Memory B cell (primary cell): ENCODE measurements around the gene OR52E2.
"Not testable (repeated sequence)": the region's sequence is repeated elsewhere in the genome, so short reads cannot be mapped to it uniquely, and the experiment has no call there.

Experiments
- ATAC-seq: fragments of 150-1000 bp; cut with Tn5 transposase; 2 replicates; pipeline ENCODE4 v1.10.0; 2021; ENCODE audit warnings: low read depth, mild to moderate bottlenecking, moderate library complexity
- DNase-seq, 2 donors: peaks; one replicate each; pipeline ENCODE4 v3.0.0; 2022; ENCODE audit warnings: low spot score in 2 of 2
- H3K27ac Mint-ChIP-seq: one replicate; pipeline ENCODE4 v1.8.0; 2022; ENCODE audit warnings: mild to moderate bottlenecking, moderate library complexity, mixed read lengths
- H3K27me3 Mint-ChIP-seq: one replicate; pipeline ENCODE4 v1.8.0; 2022; ENCODE audit warnings: mixed read lengths
- H3K36me3 Mint-ChIP-seq: one replicate; pipeline ENCODE4 v1.8.0; 2022; ENCODE audit warnings: mild to moderate bottlenecking, mixed read lengths
- H3K4me1 Mint-ChIP-seq: one replicate; pipeline ENCODE4 v1.8.0; 2022; ENCODE audit warnings: mixed read lengths
- H3K4me3 Mint-ChIP-seq: one replicate; pipeline ENCODE4 v1.8.0; 2022; ENCODE audit warnings: mild to moderate bottlenecking, moderate library complexity, mixed read lengths
- H3K9me3 Mint-ChIP-seq: one replicate; pipeline ENCODE4 v1.8.0; 2022; ENCODE audit warnings: mixed read lengths

The OR52E2 gene

DNA sequence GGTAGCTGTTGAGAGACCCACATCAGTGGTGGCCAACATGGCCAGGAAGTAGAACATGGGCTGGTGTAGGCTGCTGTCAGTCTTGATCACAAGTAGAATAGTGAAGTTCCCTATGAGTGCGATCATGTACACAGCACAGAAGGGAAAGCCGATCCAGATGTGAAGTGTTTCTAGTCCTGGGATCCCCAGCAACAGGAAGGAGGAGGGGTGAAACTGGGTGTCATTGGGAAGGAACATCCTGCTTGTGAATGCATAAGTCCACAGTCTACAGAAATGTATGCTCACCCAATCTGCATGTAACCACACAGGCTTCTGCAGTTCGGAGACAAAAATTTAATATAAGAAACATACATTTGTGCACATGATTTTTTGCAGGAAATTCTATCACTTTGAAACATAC lies at the start of gene OR52E2:
Gene OR52E2 (minus strand): TSS at position 237 of the 400 bp plus-strand sequence. CDS start 0 bp downstream, at position 237.
- H3K27me3 Mint-ChIP-seq = peaks cover 10% of the 10 kb centered on the region

DNA sequence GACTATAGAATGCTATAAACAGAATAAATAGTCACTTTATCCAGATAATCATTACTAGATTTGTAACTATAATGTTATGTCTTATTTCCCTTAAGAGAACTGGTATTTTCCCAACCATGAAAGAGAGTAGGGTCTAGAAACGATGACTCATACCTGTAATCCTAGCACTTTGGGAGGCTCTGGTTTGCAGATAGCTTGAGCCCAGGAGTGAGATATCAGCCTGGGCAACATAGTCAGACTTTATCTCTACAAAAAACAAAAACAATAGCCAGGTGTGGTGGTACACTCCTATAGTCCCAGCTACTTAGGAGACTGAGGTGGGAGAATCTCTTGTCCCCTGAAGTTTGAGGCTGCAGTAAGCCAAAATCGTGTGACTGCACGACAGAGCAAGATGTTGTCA lies 47.9 kb upstream of the OR52E2 start:
- H3K4me3 Mint-ChIP-seq = no peak overlapping the region
- no peaks in the 10 kb centered on the region for H3K4me1 Mint-ChIP-seq
- no peaks in the 10 kb centered on the region for H3K36me3 Mint-ChIP-seq
- H3K27me3 Mint-ChIP-seq = peaks cover 4% of the 10 kb centered on the region
- DNase-seq (no peak), ATAC-seq (no peak)
- H3K9me3 Mint-ChIP-seq = no peaks in the 10 kb centered on the region
- no peak overlapping the region for H3K27ac Mint-ChIP-seq

More for the DNA sequence above, at the start of gene OR52E2:
- ATAC-seq (no peak), DNase-seq (no peak)
- no peak within 1 kb of the TSS for H3K4me3 Mint-ChIP-seq
- H3K27ac Mint-ChIP-seq = no peak within 1 kb of the TSS
- H3K36me3 Mint-ChIP-seq = no peaks in the 10 kb centered on the region
- H3K4me1 Mint-ChIP-seq = no peaks in the 10 kb centered on the region
- H3K9me3 Mint-ChIP-seq = peaks cover 4% of the 10 kb centered on the region

DNA sequence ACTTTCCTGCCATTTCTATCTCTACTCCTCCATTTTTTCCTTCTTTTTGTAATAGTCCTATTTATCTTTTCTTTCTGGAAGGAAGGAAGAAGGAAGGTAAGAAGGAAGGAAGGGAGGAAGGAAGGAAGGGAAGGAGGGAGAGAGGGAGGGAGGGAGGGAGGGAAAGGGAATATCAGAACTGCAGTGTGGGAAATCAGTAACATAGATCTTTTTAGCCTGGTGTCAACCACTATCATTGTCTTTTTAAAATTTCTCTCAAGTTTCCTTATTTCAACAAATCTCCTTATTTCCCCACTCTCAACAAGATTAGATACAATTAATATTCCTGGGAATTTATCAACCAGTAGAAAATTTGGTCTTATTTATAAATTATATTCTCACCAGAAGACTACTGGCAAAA lies 43.6 kb upstream of the OR52E2 start:
- H3K36me3 Mint-ChIP-seq = no peaks in the 10 kb centered on the region
- no peaks in the 10 kb centered on the region for H3K9me3 Mint-ChIP-seq

GRCh38 chr11:5102246-5102645 lies 42.8 kb upstream of the OR52E2 start:
- no peak overlapping the region for H3K27ac Mint-ChIP-seq
- DNase-seq (no peak), ATAC-seq (no peak)
- peaks cover 4% of the 10 kb centered on the region for H3K27me3 Mint-ChIP-seq
- no peak overlapping the region for H3K4me3 Mint-ChIP-seq
- H3K36me3 Mint-ChIP-seq = no peaks in the 10 kb centered on the region
- H3K4me1 Mint-ChIP-seq = no peaks in the 10 kb centered on the region
- no peaks in the 10 kb centered on the region for H3K9me3 Mint-ChIP-seq

More for the DNA sequence above, 43.6 kb upstream of the OR52E2 start:
- ATAC-seq = no peak
- Mint-ChIP-seq H3K4me3 (no peak overlapping the region), H3K4me1 (no peaks in the 10 kb centered on the region), H3K27me3 (peaks cover 6% of the 10 kb centered on the region), H3K27ac (no peak overlapping the region)
- no peak for DNase-seq

GRCh38 chr11:5096011-5096410 lies 36.6 kb upstream of the OR52E2 start:
- Mint-ChIP-seq H3K36me3 (no peaks in the 10 kb centered on the region), H3K27me3 (peaks cover 3% of the 10 kb centered on the region), H3K4me3 (no peak overlapping the region), H3K9me3 (peaks cover 4% of the 10 kb centered on the region), H3K4me1 (no peaks in the 10 kb centered on the region), H3K27ac (no peak overlapping the region)
- DNase-seq = no peak
- no peak for ATAC-seq

DNA sequence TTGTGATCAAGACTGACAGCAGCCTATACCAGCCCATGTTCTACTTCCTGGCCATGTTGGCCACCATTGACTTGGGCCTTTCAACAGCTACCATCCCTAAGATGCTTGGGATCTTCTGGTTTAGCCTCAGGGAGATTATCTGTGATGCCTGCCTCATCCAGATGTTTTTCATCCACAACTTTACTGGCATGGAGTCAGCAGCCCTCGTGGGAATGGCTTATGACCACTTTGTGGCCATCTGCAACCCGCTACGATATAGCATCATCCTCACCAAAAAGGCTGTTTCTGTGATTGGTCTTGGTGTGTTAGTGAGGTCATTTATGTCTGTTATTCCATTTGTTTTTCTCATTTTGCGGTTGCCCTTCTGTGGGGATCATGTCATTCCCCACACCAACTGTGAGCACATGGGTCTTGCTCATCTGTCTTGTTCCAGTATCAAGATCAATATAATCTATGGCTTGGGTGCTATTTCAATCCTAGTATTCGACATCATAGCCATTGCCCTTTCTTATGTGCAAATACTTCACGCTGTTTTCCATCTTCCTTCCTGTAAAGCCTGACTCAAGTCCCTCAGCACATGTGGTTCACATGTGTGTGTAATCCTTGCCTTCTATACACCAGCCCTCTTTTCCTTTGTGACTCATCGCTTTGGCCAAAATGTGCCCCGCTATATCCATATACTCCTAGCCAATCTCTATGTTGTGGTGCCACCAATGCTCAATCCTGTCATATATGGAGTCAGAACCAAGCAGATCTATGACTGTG lies 33.6 kb upstream of the OR52E2 start:
- no peak for ATAC-seq
- Mint-ChIP-seq H3K9me3 (peaks cover 4% of the 10 kb centered on the region), H3K27me3 (peaks cover 1% of the 10 kb centered on the region), H3K36me3 (no peaks in the 10 kb centered on the region), H3K4me3 (no peak overlapping the region), H3K27ac (no peak overlapping the region), H3K4me1 (no peaks in the 10 kb centered on the region)
- DNase-seq = no peak

DNA sequence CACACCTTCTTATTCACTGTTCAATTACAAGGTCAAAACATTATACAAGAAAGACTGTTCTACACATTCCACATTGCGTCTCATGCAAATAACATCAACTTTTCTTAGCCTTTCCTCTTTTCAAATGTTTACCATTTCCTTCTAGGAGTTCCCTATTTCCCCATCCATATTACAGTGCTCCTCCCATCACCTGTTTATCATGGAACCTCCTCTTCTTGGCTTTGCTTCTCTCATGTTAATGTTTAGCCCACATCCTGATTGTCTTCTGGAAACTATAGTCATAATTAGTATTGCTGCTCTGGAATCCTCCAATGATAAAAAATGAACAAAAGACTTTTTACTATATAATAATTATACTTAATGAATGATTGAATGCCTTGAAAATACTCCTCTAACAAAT lies 31.2 kb upstream of the OR52E2 start:
- Mint-ChIP-seq H3K36me3 (no peaks in the 10 kb centered on the region), H3K27ac (no peak overlapping the region), H3K4me3 (no peak overlapping the region), H3K27me3 (peaks cover 1% of the 10 kb centered on the region), H3K4me1 (no peaks in the 10 kb centered on the region), H3K9me3 (peaks cover 4% of the 10 kb centered on the region)
- DNase-seq (no peak), ATAC-seq (no peak)

DNA sequence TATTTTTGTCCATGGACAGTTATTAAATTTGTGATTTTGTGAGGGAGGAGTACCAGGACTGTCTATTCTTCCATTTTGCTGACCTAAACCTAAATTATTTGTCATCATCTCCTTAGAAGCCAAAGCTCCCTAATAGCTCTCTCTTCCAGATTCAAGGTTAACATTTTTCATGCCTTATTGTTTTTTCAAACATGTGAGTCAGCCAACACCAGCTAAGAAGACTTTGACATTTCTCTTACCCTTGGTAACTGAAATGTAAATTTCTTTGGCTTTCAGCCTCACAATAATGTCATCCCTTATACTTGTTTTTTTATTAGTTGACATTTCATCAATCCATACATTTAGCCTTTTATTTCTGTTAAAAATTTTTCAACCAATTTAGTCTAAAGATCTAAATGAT lies 29.1 kb upstream of the OR52E2 start:
- no peak for ATAC-seq
- DNase-seq = no peak
- H3K27me3 Mint-ChIP-seq = no peaks in the 10 kb centered on the region
- no peak overlapping the region for H3K27ac Mint-ChIP-seq
- no peaks in the 10 kb centered on the region for H3K36me3 Mint-ChIP-seq
- peaks cover 1% of the 10 kb centered on the region for H3K9me3 Mint-ChIP-seq
- no peaks in the 10 kb centered on the region for H3K4me1 Mint-ChIP-seq
- H3K4me3 Mint-ChIP-seq = no peak overlapping the region

- H3K4me1 Mint-ChIP-seq = no peaks in the 10 kb centered on the region
- H3K27me3 Mint-ChIP-seq = no peaks in the 10 kb centered on the region
- no peak overlapping the region for H3K4me3 Mint-ChIP-seq
- H3K9me3 Mint-ChIP-seq = no peaks in the 10 kb centered on the region
- ATAC-seq = no peak
- no peaks in the 10 kb centered on the region for H3K36me3 Mint-ChIP-seq
- no peak for DNase-seq
- no peak overlapping the region for H3K27ac Mint-ChIP-seq
Measured at GRCh38 chr11:5083602-5084001, 24.2 kb upstream of the OR52E2 start.

DNA sequence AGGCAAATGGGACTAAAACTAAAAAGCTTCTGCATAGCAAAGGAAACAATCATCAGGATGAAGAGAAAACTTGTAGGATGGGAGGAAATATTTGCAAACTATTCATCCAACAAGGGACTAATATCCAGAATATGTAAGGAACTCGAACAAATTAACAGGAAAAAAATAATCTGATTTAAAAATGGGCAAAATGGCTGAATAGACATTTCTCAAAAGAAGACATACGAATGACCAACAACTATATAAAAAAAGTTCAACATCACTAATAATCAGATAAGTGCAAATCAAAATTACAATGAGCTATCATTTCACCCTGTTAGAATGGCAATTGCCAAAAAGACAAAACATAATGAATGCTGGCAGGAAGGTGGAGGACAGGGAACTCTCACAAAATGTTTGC lies 22.0 kb upstream of the OR52E2 start:
- Mint-ChIP-seq H3K4me3 (no peak overlapping the region), H3K36me3 (no peaks in the 10 kb centered on the region), H3K9me3 (no peaks in the 10 kb centered on the region), H3K27me3 (peaks cover 4% of the 10 kb centered on the region), H3K27ac (no peak overlapping the region), H3K4me1 (no peaks in the 10 kb centered on the region)
- no peak for DNase-seq
- ATAC-seq = no peak

- H3K9me3 Mint-ChIP-seq = no peaks in the 10 kb centered on the region
- H3K27ac Mint-ChIP-seq = no peak overlapping the region
- no peaks in the 10 kb centered on the region for H3K36me3 Mint-ChIP-seq
- H3K4me1 Mint-ChIP-seq = no peaks in the 10 kb centered on the region
- DNase-seq (no peak), ATAC-seq (no peak)
- H3K27me3 Mint-ChIP-seq = peaks cover 7% of the 10 kb centered on the region
- H3K4me3 Mint-ChIP-seq = no peak overlapping the region
Measured at GRCh38 chr11:5071799-5072198, 12.4 kb upstream of the OR52E2 start.

- Mint-ChIP-seq H3K4me3 (no peak within 1 kb of the TSS), H3K27ac (no peak within 1 kb of the TSS), H3K9me3 (no peaks in the 10 kb centered on the region), H3K36me3 (no peaks in the 10 kb centered on the region), H3K27me3 (peaks cover 3% of the 10 kb centered on the region), H3K4me1 (no peaks in the 10 kb centered on the region)
- no peak for ATAC-seq
- DNase-seq = no peak
Measured at GRCh38 chr11:5069272-5069671, 9.8 kb upstream of the OR52E2 start, which contains the start of gene OR52E1. OR52E1 (plus strand) TSS chr11:5069572.

DNA sequence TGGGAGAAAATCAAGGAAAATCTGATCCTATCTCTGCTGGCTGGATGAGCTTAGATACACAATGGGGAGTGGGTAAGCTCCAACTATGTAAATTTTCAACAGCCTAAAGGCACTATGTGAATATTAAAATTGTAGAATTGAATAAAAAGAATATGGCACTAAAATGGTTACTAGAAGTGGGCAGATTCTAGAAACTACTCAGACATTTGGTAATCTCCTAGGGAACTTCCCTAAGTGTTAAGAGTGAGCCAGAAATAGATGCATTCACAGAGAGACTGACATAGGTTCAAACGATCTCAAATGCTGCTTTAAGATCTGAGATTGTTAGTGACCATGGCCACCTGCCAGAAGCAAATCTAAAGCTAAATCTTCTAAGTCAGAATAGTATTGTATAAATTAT lies 5.6 kb upstream of the OR52E2 start:
- Mint-ChIP-seq H3K4me1 (no peaks in the 10 kb centered on the region), H3K9me3 (no peaks in the 10 kb centered on the region)
- no peak for ATAC-seq

GRCh38 chr11:5058679-5059078 lies 748 bp downstream of the OR52E2 start:
- not testable (repeated sequence) for H3K36me3 Mint-ChIP-seq, H3K27ac Mint-ChIP-seq, ATAC-seq, H3K4me1 Mint-ChIP-seq, H3K4me3 Mint-ChIP-seq, DNase-seq, H3K9me3 Mint-ChIP-seq, H3K27me3 Mint-ChIP-seq

More for the DNA sequence above, 5.6 kb upstream of the OR52E2 start:
- peaks cover 3% of the 10 kb centered on the region for H3K27me3 Mint-ChIP-seq
- DNase-seq = no peak
- H3K36me3 Mint-ChIP-seq = no peaks in the 10 kb centered on the region
- no peak overlapping the region for H3K4me3 Mint-ChIP-seq
- no peak overlapping the region for H3K27ac Mint-ChIP-seq

GRCh38 chr11:5046754-5047330 lies 12.6 kb downstream of the OR52E2 start:
- DNase-seq = no peak
- Mint-ChIP-seq H3K9me3 (no peaks in the 10 kb centered on the region), H3K36me3 (no peaks in the 10 kb centered on the region), H3K27me3 (peaks cover 2% of the 10 kb centered on the region), H3K4me1 (no peaks in the 10 kb centered on the region), H3K27ac (no peak overlapping the region), H3K4me3 (no peak overlapping the region)
- ATAC-seq = no peak
